Amniotic stem cell (primary cell): ENCODE measurements around the gene UCP3.
"Not testable (repeated sequence)": the region's sequence is repeated elsewhere in the genome, so short reads cannot be mapped to it uniquely, and the experiment has no call there.

ENCODE experiments used
- DNase-seq: peaks from one replicate; lab custom pipeline; 2025; lab: John Stamatoyannopoulos, UW

The UCP3 gene

GRCh38 chr11:74000307-74001133, 8.4 kb downstream of the UCP3 start:
- DNase-seq: no peak

GRCh38 chr11:73999581-74000306, 9.1 kb downstream of the UCP3 start:
- no peak for DNase-seq

DNA sequence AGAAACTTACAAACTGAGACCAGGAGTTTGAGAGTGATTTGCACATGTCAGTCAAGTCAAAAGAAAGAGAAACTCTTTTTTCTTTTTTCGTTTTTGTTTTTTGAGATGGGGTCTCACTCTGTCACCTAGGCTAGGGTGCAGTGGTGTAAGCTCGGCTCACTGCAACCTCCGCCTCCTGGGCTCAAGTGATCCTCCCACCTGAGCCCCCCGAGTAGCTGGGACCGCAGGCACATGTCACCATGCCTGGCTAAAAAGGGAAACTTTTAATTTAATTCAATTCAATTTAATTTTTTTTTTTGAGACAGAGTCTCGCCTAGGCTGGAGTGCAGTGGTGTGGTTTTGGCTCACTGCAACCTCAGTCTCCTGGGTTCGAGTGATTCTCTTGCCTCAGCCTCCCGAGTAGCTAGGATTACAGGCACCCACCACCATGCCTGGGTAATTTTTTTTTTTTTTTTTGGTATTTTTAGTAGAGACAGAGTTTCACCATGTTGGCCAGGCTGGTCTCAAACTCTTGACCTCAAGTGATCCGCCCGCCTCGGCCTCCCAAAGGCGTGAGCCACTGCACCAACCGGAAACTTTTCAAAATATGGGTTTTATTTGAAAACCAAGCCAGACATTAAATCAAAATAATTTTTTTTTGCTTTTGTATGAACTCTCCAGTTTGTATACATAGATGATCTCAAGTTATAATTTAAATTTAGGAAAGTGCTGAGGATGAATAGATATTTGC, 9.9 kb downstream of the UCP3 start:
- no peak for DNase-seq

GRCh38 chr11:73997120-73997770, 11.6 kb downstream of the UCP3 start:
- no peak for DNase-seq

- DNase-seq: no peak
Measured at GRCh38 chr11:73996161-73996747, 12.6 kb downstream of the UCP3 start.

DNA sequence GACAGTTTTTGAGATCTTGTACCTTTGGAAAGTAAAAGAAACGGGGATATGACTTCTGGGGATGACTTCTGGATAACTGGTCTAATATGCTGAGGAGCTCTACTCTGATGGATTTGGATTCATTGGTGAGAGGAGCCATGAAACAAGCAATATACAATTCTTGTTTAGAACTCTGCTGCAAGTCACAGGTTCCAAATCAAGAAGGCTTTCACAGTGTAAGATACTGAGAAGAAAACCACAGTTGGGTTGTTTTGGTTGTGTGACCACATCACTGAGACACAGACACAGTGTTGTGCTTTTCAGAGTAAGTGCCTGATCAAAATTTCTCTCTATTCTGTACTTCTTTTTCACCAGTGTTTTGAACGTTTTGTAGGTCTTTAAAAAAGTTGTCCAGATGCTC, 13.2 kb downstream of the UCP3 start:
- DNase-seq: no peak

GRCh38 chr11:73995247-73995646, 13.6 kb downstream of the UCP3 start:
- no peak for DNase-seq

GRCh38 chr11:73991471-73992006, 17.3 kb downstream of the UCP3 start:
- DNase-seq: no peak

DNA sequence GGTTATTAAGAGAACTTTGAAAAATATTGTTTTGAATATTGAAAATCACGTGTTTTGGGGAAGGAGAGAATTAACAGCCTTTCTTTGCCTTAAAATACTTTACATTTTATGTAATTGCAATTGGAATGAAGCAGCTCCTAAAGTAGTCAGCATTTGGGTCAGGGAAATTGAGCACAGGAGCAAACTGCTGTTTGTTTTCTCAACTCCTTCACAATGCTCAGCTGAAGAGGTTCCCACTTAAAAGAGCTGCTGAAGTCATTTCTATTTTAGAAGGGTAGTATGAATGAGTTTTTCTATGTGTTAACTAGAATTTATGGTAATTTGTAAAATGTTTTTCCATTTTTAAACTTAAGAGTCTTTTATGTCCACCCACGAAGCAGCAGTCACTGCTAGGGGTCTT, 18.2 kb downstream of the UCP3 start:
- DNase-seq: no peak

GRCh38 chr11:73989156-73989555, 19.7 kb downstream of the UCP3 start:
- no peak for DNase-seq

GRCh38 chr11:73988227-73988626, 20.7 kb downstream of the UCP3 start:
- no peak for DNase-seq

- DNase-seq: not testable (repeated sequence)
Measured at GRCh38 chr11:73985661-73986060, 23.2 kb downstream of the UCP3 start.

DNA sequence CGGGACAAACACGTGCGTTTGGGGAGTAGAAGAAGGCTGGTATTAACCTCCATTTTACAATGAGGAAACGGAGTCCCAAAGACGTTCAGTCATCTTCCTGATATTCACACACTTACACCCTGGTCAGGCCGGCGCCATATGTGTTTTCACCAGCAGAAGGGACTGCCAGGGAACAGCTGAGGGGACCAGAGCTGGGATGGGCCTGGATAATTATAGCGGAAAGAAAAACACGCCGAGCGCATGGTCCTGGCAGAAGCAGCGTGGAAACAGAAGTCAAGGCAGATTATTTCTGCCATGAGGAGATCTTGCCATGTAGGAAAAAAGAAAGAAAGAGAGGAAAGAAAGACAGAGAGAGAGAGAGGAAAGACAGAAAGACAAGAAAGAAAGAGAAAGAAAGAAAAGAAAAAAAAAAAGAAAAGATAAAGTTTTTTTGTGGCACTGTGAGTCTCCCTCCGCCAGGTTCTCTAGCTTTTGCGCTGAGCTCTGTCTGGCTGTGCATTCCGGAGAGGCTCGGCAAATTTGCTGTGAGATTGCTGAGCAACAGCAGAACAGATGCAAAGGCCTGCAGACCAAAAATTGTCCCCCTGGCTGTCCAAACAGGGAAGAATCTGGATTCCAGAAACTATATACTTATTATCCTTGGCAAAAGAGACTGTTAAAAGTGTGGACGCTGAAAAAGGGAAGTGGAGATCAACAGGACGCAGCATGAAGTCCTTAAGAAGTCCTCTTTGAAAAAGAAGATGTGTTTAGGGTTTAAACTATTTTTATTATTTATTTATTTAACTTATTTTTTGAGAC, 24.9 kb downstream of the UCP3 start:
- no peak for DNase-seq

- peak; percentile 52 for DNase-seq
Measured at GRCh38 chr11:73982990-73983740, 25.7 kb downstream of the UCP3 start.

DNA sequence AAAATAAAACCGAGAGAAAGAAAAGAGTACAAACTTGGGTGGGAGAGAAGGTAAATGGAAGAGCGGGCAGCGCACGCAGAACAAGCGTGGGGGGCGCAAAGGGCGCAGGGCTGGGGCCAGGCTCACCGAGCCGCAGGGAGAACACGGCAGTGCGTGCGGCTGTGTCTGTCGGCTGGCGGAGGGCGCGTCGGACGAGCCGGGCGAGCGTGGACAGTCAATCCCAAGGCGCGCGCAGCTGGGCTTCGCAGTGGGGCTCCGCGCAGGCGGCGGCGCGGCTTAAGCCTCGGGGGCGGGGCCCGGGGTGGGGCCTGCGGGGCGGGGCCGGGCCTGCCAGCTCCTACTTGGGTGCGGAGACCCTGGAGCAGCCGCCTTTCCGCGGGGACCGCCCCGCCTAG, 26.3 kb downstream of the UCP3 start, which contains the start of gene UCP2:
TSS of gene UCP2 (minus strand) at position 249 of the 395 bp plus-strand sequence. CDS start 4,465 bp downstream, outside the sequence.
- DNase-seq: peak; percentile 22

GRCh38 chr11:73981051-73981805, 27.7 kb downstream of the UCP3 start:
- no peak for DNase-seq

GRCh38 chr11:73980001-73980961, 28.6 kb downstream of the UCP3 start:
- no peak for DNase-seq

DNA sequence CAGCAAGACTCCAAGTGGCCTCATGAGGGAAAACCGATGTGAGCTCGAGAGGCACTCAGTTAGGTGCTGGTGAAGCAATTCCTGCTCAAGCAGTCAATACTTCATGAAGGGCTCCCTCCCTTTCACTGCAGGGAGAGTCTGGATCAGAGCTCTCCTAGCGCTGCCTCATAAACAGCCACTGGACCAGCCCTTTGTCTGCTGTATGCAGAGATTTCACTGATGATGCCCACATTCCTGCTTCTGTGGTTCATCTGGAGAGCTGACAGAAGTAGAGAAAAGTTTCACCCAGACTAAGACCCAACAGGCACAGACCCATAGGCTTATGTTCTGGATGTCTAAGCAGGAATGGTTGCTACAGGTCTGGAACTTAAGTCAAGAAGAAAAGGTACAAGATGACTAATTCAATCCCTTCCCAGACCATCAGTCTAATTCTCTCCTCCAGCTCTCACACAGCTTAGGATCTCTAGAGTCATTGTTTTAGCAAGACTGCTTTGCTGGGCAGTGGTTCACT, 30.3 kb downstream of the UCP3 start:
- DNase-seq: no peak
